Activated naive CD8-positive, alpha-beta T cell treated with anti-CD3 and anti-CD28 coated beads, Interleukin-2, amount 50 U/mL, for 24 hours (primary cell): ENCODE results near the gene ZNF384.

Source experiments
- ATAC-seq: fragments of 150-1000 bp; cut with Tn5 transposase; one replicate; pipeline ENCODE4 v1.10.0; 2021
- DNase-seq: peaks from one replicate; pipeline ENCODE4 v3.0.0; 2021
- H3K27ac Mint-ChIP-seq: one replicate; pipeline ENCODE4 v1.8.0; 2021; ENCODE audit warnings: mild to moderate bottlenecking, mixed read lengths
- H3K27me3 Mint-ChIP-seq: one replicate; pipeline ENCODE4 v1.8.0; 2021; ENCODE audit warnings: mixed read lengths
- H3K36me3 Mint-ChIP-seq: one replicate; pipeline ENCODE4 v1.8.0; 2021; ENCODE audit warnings: low read depth, mixed read lengths
- H3K4me1 Mint-ChIP-seq: one replicate; pipeline ENCODE4 v1.8.0; 2021; ENCODE audit warnings: mixed read lengths
- H3K4me3 Mint-ChIP-seq: one replicate; pipeline ENCODE4 v1.8.0; 2021; ENCODE audit warnings: mild to moderate bottlenecking, moderate library complexity, mixed read lengths
- H3K9me3 Mint-ChIP-seq: one replicate; pipeline ENCODE4 v1.8.0; 2021; ENCODE audit warnings: mixed read lengths

Gene ZNF384

DNA sequence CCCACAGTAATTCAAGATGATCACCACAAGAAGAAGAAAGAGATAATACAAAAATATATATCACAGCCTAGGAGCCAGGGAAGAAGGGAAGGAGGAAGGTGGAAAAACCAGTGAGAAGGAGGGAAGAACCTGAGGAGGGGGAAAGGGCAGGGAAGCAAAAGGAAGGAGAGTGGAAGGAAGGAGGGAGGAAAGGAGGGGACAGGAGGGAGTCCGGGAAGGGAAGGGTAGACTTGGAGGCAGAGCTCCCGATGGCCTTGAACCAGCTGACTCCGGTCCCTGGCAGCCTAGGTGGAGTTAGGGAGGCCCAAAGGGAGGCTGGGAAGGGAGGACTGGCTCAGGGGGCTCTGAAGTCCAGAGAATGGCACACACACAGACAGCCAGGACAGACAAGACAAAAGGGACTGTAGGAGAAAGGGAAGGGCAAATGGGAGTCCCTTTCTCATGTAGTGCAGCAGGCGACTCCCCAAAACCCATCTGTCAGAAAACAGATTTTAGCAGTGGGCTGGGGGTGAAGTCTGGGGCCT lies 4.7 kb upstream of the ZNF384 start:
- H3K4me1 Mint-ChIP-seq: peaks cover 37% of the 10 kb centered on the region
- no peak for ATAC-seq
- H3K9me3 Mint-ChIP-seq: no peaks in the 10 kb centered on the region
- H3K27me3 Mint-ChIP-seq: peaks cover 11% of the 10 kb centered on the region
- H3K27ac Mint-ChIP-seq: no peak overlapping the region
- no peak for DNase-seq
- H3K36me3 Mint-ChIP-seq: no peaks in the 10 kb centered on the region
- H3K4me3 Mint-ChIP-seq: no peak overlapping the region

DNA sequence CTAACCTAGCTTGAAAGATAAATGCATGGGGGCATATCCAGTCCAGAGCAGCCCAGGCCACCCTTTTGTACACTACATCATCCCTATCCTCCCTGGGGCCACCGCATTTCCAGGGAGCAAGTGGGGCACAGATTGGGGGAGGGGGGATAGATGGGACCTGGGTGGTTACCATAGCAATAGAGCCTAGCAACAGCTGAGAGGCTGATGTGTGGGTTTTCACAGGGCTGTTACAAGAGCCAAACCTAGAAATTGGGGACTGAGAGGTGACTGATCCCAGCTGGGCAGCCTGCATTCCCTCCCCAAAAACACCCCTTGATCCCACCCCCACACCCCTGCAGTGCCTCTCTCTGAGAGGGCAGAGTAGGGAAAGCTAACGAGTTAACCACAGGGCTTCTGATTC lies 3.7 kb upstream of the ZNF384 start:
- H3K36me3 Mint-ChIP-seq: no peaks in the 10 kb centered on the region
- H3K4me1 Mint-ChIP-seq: peaks cover 36% of the 10 kb centered on the region
- no peak for DNase-seq
- peaks cover under 1% of the 10 kb centered on the region for H3K27me3 Mint-ChIP-seq
- ATAC-seq: no peak
- no peak overlapping the region for H3K27ac Mint-ChIP-seq
- no peak overlapping the region for H3K4me3 Mint-ChIP-seq
- H3K9me3 Mint-ChIP-seq: no peaks in the 10 kb centered on the region

DNA sequence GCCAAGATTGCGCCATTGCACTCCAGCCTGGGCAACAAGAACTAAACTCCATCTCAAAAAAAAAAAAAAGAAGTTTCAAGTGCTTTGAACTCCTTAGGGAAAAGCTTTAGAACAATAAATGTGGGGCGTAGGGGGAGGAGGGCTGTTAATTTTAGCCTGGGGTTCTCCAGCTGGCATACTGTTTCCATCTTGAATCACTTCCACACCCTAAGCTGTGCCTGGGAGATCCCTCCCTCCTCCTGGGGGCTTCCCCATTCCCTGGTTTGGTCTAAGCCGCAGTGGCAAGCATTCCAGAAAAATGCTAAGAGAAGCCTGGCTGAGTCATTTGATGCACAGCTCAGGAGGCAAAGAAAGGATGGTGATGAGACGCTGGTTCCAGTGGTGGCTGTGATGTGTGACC lies 2.3 kb upstream of the ZNF384 start:
- DNase-seq (no peak), ATAC-seq (no peak)
- Mint-ChIP-seq H3K27ac (no peak overlapping the region), H3K9me3 (no peaks in the 10 kb centered on the region), H3K27me3 (no peaks in the 10 kb centered on the region), H3K4me1 (peaks cover 45% of the 10 kb centered on the region), H3K36me3 (peaks cover 9% of the 10 kb centered on the region), H3K4me3 (no peak overlapping the region)

DNA sequence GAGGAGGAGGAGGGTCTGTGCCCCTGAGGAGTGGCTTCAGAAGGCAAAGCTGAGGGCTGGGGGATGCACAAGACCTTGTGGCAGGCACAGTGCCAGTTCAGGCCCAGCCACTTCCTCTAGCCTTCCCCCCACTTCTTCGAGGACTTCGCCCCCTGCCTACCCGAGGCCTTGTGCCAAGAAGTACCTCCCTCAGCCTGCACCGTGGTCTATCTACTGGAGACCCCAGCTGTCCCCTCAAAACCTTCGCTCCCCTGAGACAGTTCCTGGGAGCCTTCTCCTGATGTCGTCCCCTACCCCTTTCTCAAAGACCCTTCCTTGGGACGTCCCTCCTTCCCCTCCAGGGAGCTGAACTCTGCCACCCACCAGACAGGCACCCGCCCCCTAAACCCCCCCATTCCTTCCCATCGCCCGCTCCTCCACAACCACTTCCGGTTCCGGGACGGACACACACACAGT lies 604 bp downstream of the ZNF384 start:
- Mint-ChIP-seq H3K9me3 (no peaks in the 10 kb centered on the region), H3K27me3 (no peaks in the 10 kb centered on the region), H3K4me3 (peak overlapping the region; percentile 90), H3K36me3 (peaks cover 23% of the 10 kb centered on the region), H3K4me1 (peaks cover 66% of the 10 kb centered on the region), H3K27ac (peak overlapping the region; percentile 87)
- DNase-seq (no peak), ATAC-seq (no peak)

DNA sequence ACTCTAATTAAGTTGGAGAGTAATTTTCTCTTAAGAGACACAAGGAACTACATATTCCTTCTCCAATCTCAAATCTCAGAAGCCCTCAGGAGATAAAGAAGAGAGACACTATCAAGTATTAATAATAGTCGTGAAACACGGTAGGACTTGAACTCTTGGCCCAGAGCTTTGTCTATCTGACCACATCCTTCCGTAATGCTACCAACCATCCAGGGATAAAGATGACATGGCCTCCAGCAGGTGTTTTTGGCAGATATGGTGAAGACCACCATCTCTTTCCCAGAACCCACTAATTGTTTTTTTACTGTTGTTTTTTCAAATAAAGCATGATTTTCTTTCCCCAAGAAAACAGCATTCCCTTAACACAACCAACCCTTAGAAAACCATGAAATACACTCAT lies 3.4 kb downstream of the ZNF384 start:
- no peak for ATAC-seq
- H3K4me1 Mint-ChIP-seq: peaks cover 57% of the 10 kb centered on the region
- H3K9me3 Mint-ChIP-seq: no peaks in the 10 kb centered on the region
- DNase-seq: no peak
- H3K4me3 Mint-ChIP-seq: no peak overlapping the region
- H3K36me3 Mint-ChIP-seq: peaks cover 31% of the 10 kb centered on the region
- no peaks in the 10 kb centered on the region for H3K27me3 Mint-ChIP-seq
- H3K27ac Mint-ChIP-seq: peak overlapping the region; percentile 10

DNA sequence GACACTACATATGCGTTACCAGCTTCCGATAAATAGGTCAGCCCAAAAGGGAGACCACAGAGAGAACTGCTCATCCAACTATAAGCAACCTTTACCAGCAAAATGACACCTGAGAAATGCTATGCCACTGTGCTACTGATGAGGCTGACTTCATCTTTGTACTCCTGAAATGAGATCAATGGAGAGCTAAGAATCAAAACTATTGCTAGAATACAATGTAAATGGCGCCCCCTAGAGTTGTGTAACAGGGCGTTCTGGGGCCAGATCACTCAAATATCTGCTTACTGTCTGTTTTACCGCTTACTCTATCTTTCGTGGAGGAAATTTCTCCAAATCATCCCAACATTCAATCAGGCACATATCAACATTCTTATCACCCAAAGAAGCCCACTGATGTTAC lies 4.6 kb downstream of the ZNF384 start:
- DNase-seq (peak; percentile 54), ATAC-seq (no peak)
- Mint-ChIP-seq H3K36me3 (peaks cover 37% of the 10 kb centered on the region), H3K27me3 (no peaks in the 10 kb centered on the region), H3K4me3 (no peak overlapping the region), H3K9me3 (no peaks in the 10 kb centered on the region), H3K4me1 (peaks cover 49% of the 10 kb centered on the region), H3K27ac (no peak overlapping the region)

DNA sequence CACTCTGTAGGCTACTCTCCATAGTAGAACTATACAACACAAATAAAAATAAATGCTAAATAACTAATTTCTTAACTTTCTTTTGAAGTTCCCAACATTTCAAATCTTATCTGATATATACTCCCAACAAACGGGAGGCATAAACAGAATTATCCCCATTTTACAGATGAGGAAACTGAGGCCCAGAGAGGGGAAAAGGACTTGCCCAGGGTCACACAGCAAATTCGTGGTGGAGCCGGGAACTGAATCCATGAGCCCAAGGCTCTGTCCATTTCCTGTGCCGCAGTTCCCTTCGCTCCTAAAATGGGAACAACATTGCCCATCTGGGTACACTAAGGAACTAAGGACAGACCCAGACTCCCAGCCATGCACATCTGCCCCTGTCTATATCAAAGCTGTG lies 12.2 kb downstream of the ZNF384 start:
- Mint-ChIP-seq H3K36me3 (peaks cover 73% of the 10 kb centered on the region), H3K4me3 (no peak overlapping the region), H3K4me1 (no peaks in the 10 kb centered on the region), H3K9me3 (no peaks in the 10 kb centered on the region), H3K27ac (no peak overlapping the region), H3K27me3 (no peaks in the 10 kb centered on the region)
- DNase-seq (no peak), ATAC-seq (no peak)

DNA sequence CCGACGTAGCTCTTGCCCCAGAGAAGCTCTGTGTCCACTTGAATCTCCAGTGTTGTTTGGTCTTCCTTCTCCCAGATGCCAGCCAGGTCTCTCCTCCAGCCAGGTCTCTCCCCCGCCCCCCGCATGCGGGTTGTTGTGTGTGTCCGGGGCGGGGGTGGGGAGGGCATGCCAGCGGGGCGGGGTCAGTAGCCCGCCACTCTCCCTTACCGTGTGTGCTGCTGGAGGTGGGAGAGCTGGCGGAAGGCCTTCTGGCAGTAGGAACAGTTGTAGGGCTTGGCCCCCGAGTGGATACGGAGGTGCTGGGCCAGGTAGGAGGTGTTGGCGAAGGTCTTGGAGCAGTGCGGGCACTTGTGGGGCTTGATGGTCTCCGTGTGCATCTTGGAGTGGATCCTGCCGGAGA lies 17.0 kb downstream of the ZNF384 start:
- Mint-ChIP-seq H3K4me3 (no peak overlapping the region), H3K27ac (no peak overlapping the region), H3K9me3 (no peaks in the 10 kb centered on the region), H3K27me3 (no peaks in the 10 kb centered on the region), H3K4me1 (no peaks in the 10 kb centered on the region), H3K36me3 (peaks cover 79% of the 10 kb centered on the region)
- no peak for ATAC-seq
- DNase-seq: no peak

DNA sequence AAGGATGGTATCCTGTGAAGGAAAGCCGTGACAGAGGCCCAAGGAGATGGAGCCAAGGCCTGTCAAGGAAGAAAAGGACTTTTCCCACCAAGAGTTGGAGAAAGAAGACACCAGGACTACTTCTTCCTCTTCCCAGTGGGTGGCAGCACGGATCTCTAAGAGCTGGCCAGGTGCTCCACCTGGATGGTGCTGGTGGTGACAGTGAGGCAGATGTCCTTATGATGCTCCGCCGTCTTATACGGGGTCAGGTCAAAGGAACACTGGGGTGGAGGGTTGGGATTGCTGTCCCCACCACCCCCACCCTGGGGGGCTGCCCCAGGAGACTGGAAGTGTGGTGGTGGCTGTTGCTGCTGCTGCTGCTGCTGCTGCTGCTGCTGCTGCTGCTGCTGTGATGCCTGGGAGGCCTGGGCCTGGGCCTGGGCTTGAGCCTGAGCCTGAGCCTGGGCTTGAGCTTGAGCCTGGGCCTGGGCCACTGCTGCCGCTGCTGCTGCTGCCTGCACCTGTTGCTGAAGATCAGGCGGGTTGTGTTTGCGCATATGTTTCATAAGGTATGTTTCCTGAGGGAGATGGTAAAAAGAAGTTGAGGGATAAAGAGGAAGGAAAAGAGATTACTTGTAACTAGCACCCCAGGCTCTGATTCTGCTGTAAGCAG lies 21.5 kb downstream of the ZNF384 start:
- no peak for DNase-seq
- Mint-ChIP-seq H3K27me3 (no peaks in the 10 kb centered on the region), H3K9me3 (peaks cover 4% of the 10 kb centered on the region), H3K4me1 (peaks cover 15% of the 10 kb centered on the region), H3K4me3 (no peak overlapping the region), H3K27ac (no peak overlapping the region), H3K36me3 (peaks cover 53% of the 10 kb centered on the region)
- ATAC-seq: no peak

DNA sequence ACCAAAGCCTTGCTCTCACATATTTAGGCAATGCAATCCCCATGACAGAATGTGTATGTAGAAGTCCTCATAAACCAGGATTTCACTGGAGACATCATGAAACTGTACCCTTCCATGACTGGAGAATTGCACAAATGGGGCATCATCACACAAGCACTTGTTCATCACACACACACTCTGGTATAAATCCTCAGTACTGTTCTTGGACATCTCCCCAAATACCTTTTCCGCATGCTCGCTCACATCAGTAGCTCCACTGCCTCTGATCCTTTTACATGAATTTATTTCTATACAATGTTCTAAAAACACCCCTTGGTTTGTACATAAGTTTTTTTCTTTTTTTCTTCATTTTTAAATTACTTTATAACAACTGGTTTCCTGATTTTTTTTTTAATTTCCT lies 23.0 kb downstream of the ZNF384 start:
- Mint-ChIP-seq H3K27me3 (no peaks in the 10 kb centered on the region), H3K4me3 (no peak overlapping the region), H3K36me3 (peaks cover 39% of the 10 kb centered on the region), H3K4me1 (peaks cover 23% of the 10 kb centered on the region), H3K27ac (no peak overlapping the region), H3K9me3 (peaks cover 4% of the 10 kb centered on the region)
- DNase-seq: no peak
- ATAC-seq: no peak

DNA sequence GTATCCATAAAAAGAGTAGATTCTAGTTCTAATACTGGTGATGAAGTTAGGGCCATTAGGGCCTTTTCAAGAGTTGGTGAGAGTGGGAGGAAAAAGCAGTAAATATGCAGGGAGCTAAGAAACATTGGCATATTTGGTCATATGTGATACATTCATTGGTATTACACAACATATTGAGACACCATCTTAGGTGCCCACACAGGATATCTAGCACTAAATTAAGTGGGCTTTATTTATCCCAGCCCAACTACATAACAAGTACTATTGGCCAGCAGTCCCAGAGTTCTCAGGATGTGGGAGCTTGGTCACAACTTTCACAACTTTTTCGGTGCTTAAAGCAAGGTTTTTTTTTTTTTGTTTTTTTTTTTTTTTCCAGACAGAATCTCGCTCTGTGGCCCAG lies 24.3 kb downstream of the ZNF384 start:
- Mint-ChIP-seq H3K4me3 (no peak overlapping the region), H3K27ac (no peak overlapping the region)
- DNase-seq: no peak

DNA sequence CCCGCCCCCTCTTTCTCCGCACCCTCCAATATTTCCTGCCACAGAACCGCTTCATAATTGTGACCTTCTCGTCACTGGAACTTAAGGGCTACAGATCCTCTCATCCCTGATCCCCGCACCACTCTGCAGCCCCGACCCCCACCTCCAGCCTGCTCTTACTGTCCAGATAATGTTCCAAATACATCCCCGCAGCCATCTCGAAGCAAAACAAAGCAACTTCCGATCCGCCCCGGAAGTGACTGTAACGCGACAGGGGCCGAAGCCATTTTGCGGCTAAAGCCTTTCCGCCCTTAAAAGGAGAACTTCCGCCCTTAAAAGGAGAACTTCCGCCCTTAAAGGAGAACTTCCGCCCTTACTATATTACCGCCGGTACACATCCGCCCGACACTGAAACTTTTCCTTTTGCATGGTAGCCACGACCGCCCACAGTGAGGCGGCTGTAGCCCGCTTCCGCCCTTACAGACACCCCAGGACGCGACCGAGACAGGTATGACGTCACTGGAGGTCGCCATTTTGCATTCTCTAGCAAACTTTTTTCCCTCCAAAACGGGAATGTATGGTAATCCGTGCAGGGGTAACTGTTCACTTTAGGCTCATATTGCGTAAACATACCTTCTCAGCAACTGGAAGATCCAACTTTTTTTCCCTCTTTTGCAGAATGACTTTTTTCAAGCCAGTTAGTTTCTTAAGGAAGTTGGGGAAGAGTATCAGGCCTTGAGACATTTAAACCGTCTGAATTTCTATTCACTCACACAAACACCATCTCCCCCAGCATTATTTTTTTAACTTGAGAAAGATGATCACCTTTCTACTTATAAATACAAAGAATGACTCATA lies 26.1 kb downstream of the ZNF384 start, which contains the start of gene ING4:
ING4 (minus strand) TSS at position 214 of the 837 bp plus-strand sequence; CDS start at position 196, 18 bp downstream.
- peak within 1 kb of the TSS; percentile 89 for H3K27ac Mint-ChIP-seq
- peaks cover 27% of the 10 kb centered on the region for H3K4me1 Mint-ChIP-seq
- peak within 1 kb of the TSS; percentile 91 for H3K4me3 Mint-ChIP-seq
- ATAC-seq (peak; percentile 100), DNase-seq (peak; percentile 94)
- H3K9me3 Mint-ChIP-seq: peaks cover 4% of the 10 kb centered on the region
- peaks cover 22% of the 10 kb centered on the region for H3K36me3 Mint-ChIP-seq
- H3K27me3 Mint-ChIP-seq: no peaks in the 10 kb centered on the region

More for the DNA sequence above, 24.3 kb downstream of the ZNF384 start:
- H3K4me1 Mint-ChIP-seq: peaks cover 23% of the 10 kb centered on the region
- peaks cover 29% of the 10 kb centered on the region for H3K36me3 Mint-ChIP-seq
- no peaks in the 10 kb centered on the region for H3K27me3 Mint-ChIP-seq
- no peak for ATAC-seq
- H3K9me3 Mint-ChIP-seq: peaks cover 4% of the 10 kb centered on the region

DNA sequence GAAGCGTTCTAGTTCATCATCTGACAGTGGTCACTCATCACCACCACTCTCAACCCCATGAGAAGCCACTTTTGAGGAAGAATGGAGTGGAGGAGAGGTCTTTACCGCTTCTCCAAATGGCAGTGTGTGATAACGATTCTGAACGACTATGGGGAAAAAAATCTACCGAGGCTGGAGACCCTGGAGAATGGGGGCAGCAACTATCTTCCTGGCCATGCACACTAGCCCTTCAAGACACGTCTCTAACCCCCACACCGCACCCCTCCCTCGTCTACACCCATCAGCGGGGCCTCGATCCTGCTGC lies 26.6 kb downstream of the ZNF384 start:
- Mint-ChIP-seq H3K9me3 (peaks cover 4% of the 10 kb centered on the region), H3K36me3 (peaks cover 16% of the 10 kb centered on the region), H3K4me1 (peaks cover 27% of the 10 kb centered on the region), H3K27me3 (no peaks in the 10 kb centered on the region), H3K4me3 (peak overlapping the region; percentile 91), H3K27ac (peak overlapping the region; percentile 89)
- no peak for DNase-seq
- peak; percentile 34 for ATAC-seq

DNA sequence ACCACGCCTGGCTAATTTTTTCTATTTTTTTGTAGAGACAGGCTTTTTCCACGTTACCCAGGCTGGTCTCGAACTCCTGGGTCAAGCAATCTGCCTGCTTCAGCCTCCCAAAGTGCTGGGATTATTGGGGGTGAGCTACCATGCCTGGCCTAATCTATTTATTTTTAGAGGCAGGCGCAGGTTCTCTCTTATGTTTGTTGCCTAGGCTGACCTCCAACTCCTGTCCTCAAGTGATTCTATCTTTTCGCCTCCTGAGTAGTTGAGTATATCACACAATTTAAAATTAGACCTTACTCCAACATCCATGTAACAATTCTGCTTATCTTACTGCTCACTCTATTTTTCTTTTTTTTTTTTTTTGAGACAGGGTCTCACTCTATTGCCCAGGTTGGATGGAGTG lies 35.2 kb downstream of the ZNF384 start:
- H3K36me3 Mint-ChIP-seq: peaks cover 15% of the 10 kb centered on the region

DNA sequence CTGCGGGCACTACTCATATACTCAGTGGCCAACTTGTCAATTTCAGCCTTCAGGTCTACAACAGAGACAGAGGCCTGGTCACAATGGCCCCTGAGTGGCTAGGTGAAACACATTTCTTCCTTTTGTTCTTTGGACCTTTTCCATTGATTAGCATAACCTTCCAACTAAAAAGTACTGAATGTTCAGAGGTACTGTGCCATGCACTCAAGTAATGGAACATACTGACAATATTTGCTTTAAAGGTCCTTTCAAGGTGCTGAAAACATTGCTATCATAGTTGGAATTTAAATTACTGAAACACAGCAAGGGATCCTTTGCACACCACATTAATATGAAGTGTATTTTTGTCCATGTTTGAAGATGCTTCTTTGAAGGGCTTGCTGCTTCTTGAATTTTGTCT lies 35.8 kb downstream of the ZNF384 start:
- no peak for DNase-seq
- Mint-ChIP-seq H3K27me3 (no peaks in the 10 kb centered on the region), H3K4me1 (peaks cover 2% of the 10 kb centered on the region), H3K4me3 (no peak overlapping the region), H3K36me3 (peaks cover 11% of the 10 kb centered on the region), H3K9me3 (no peaks in the 10 kb centered on the region), H3K27ac (no peak overlapping the region)
- no peak for ATAC-seq

More for the DNA sequence above, 35.2 kb downstream of the ZNF384 start:
- H3K4me3 Mint-ChIP-seq: no peak overlapping the region
- no peak overlapping the region for H3K27ac Mint-ChIP-seq
- ATAC-seq (no peak), DNase-seq (no peak)
- H3K27me3 Mint-ChIP-seq: no peaks in the 10 kb centered on the region
- peaks cover 5% of the 10 kb centered on the region for H3K4me1 Mint-ChIP-seq
- no peaks in the 10 kb centered on the region for H3K9me3 Mint-ChIP-seq
